Mucosa of rectum (tissue), 2 donors: ENCODE data around the gene PRG3.
A peak's percentile ranks its signal among the peaks of the same experiment; 100 is the strongest.

Experiments used
- H3K27ac ChIP-seq, 2 donors: one replicate each; pipeline ENCODE4 v1.7.0; 2013; ENCODE audit warnings: inconsistent platforms in 2 of 2, low read depth in 2 of 2, low read length in 2 of 2
- H3K27me3 ChIP-seq, 2 donors: one replicate each; pipeline ENCODE4 v1.7.0; 2013; ENCODE audit warnings: low read length in 2 of 2; ENCODE audit not compliant: control insufficient read depth in 2 of 2, insufficient read depth in 2 of 2
- H3K36me3 ChIP-seq, 2 donors: one replicate each; pipeline ENCODE4 v1.7.0; 2013; ENCODE audit warnings: low read length in 2 of 2; ENCODE audit not compliant: control insufficient read depth in 2 of 2, insufficient read depth in 2 of 2
- H3K4me1 ChIP-seq, 2 donors: one replicate each; pipeline ENCODE4 v1.7.0; 2013; ENCODE audit warnings: low read length in 2 of 2, mild to moderate bottlenecking in 1 of 2; ENCODE audit not compliant: control insufficient read depth in 2 of 2, insufficient read depth in 2 of 2
- H3K4me3 ChIP-seq, 2 donors: one replicate each; pipeline ENCODE4 v1.7.0; 2013; ENCODE audit warnings: low read length in 2 of 2
- H3K9ac ChIP-seq, 2 donors: one replicate each; pipeline ENCODE4 v1.7.0; 2013; ENCODE audit warnings: low read length in 2 of 2, low read depth in 1 of 2, mild to moderate bottlenecking in 1 of 2
- H3K9me3 ChIP-seq, 2 donors: one replicate each; pipeline ENCODE4 v1.7.0; 2013; ENCODE audit warnings: low read length in 2 of 2; ENCODE audit not compliant: control insufficient read depth in 2 of 2
- donor health status: healthy.
- donor health status: Normal muscosa, but diverticular disease.

PRG3 gene, protein sequence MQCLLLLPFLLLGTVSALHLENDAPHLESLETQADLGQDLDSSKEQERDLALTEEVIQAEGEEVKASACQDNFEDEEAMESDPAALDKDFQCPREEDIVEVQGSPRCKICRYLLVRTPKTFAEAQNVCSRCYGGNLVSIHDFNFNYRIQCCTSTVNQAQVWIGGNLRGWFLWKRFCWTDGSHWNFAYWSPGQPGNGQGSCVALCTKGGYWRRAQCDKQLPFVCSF

GRCh38 chr11:57380975-57381374, at the start of gene PRG3:
PRG3 (minus strand) TSS chr11:57381150; CDS start chr11:57380708, 442 bp downstream.
- no peaks in the 10 kb centered on the region for H3K27me3 ChIP-seq
- no peaks in the 10 kb centered on the region for H3K9me3 ChIP-seq
- H3K36me3 ChIP-seq, result no peaks in the 10 kb centered on the region
- H3K9ac ChIP-seq, result no peak within 1 kb of the TSS
- no peaks in the 10 kb centered on the region for H3K4me1 ChIP-seq
- no peak within 1 kb of the TSS for H3K4me3 ChIP-seq
- no peak within 1 kb of the TSS for H3K27ac ChIP-seq

- Histone ChIP-seq H3K9ac (no peak overlapping the region), H3K9me3 (no peaks in the 10 kb centered on the region), H3K27me3 (no peaks in the 10 kb centered on the region), H3K4me1 (peaks cover 19 to 20% of the 10 kb centered on the region in 2 donors), H3K4me3 (no peak overlapping the region), H3K36me3 (no peaks in the 10 kb centered on the region), H3K27ac (no peak overlapping the region)
Measured at GRCh38 chr11:57429946-57430345, 49.0 kb upstream of the PRG3 start.

- Histone ChIP-seq H3K9me3 (no peaks in the 10 kb centered on the region), H3K9ac (no peak overlapping the region), H3K27ac (no peak overlapping the region), H3K36me3 (no peaks in the 10 kb centered on the region), H3K4me3 (no peak overlapping the region), H3K27me3 (no peaks in the 10 kb centered on the region), H3K4me1 (peaks cover 27 to 30% of the 10 kb centered on the region in 2 donors)
Measured at GRCh38 chr11:57428643-57429042, 47.7 kb upstream of the PRG3 start.

- Histone ChIP-seq H3K4me1 (peaks cover 27 to 30% of the 10 kb centered on the region in 2 donors), H3K4me3 (no peak overlapping the region), H3K9me3 (no peaks in the 10 kb centered on the region), H3K9ac (no peak overlapping the region), H3K27me3 (no peaks in the 10 kb centered on the region), H3K36me3 (no peaks in the 10 kb centered on the region), H3K27ac (peak overlapping the region; percentile 69 to 81)
Measured at GRCh38 chr11:57427727-57428082, 46.8 kb upstream of the PRG3 start.

DNA sequence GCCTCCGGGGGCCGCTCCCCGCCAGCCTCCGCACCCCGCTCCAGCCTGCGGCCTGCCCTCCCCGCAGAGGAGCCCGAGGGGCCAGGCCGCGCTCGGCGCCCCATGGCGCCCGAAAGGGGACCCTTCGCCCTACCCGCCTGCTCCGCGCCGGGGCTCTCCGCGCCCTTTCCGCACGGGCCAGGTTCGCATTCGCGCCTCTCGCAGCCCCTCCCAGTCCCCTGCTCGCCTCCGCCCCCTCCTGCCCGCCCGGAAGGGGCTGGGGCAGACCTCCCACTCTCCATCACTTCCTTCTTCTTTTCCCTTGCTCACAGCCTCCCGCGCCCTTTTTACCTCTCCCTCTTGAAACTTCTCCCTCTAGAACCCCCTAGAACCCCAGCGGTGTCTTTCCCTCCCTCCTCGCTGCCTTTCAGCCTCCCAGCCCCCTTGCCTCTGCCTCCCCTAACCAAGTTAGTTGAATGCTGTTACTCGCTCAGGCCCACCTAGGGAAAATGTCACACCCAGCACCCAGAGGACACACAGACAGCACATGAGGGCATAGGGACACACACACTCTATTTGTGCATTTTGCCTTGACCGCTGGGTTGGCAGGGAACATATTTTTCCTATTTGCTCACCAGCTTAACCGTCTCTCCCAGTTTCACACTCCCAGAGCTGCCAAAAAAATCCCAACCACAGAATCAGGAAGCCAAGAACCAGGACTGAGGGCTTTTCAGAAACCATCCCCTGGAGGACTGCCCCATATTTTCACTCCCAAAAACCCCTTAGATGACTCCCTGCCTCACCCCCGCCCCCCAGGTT, 46.2 kb upstream of the PRG3 start, which contains the start of gene SLC43A3:
TSS of gene SLC43A3 (minus strand) at position 193 of the 798 bp plus-strand sequence. CDS start 949 bp downstream, outside the sequence.
- H3K27me3 ChIP-seq, result no peaks in the 10 kb centered on the region
- H3K9ac ChIP-seq, result peak within 1 kb of the TSS; percentile 62 to 66
- peaks cover 27 to 30% of the 10 kb centered on the region in 2 donors for H3K4me1 ChIP-seq
- peak within 1 kb of the TSS; percentile 69 to 81 for H3K27ac ChIP-seq
- H3K9me3 ChIP-seq, result no peaks in the 10 kb centered on the region
- no peaks in the 10 kb centered on the region for H3K36me3 ChIP-seq
- peak within 1 kb of the TSS; percentile 54 to 71 for H3K4me3 ChIP-seq

DNA sequence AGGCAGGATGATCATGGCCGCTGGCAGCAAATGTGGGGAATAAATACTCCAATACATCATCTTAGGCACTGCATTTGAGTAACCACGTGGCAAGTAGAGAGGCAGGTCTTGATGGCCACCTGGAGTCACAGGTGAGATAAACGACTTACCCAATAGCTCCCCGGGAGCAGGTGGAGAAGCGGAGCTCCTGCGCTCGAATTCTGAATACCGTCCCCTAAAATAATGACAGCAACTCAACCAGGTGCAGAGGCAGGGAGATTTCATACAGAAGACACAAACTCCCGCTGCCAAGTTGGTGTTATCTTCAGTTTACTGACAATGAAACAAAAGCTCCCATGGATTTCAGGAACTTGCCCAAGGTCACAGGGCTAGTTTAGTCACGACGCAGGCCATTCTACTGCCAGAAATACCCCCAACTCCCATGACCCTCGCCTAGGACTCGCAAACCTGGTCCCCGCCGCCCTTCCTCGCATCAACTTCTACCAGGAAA, 45.5 kb upstream of the PRG3 start:
- Histone ChIP-seq H3K4me3 (peak overlapping the region; percentile 54 to 71), H3K27ac (peak overlapping the region; percentile 69 to 81), H3K9ac (peak overlapping the region; percentile 62 to 66), H3K4me1 (peaks cover 27 to 30% of the 10 kb centered on the region in 2 donors), H3K9me3 (no peaks in the 10 kb centered on the region), H3K36me3 (no peaks in the 10 kb centered on the region), H3K27me3 (no peaks in the 10 kb centered on the region)

- Histone ChIP-seq H3K36me3 (no peaks in the 10 kb centered on the region), H3K27me3 (no peaks in the 10 kb centered on the region), H3K9ac (peak overlapping the region; percentile 37 to 38), H3K4me1 (peaks cover 27 to 30% of the 10 kb centered on the region in 2 donors), H3K27ac (peak overlapping the region; percentile 69 to 81), H3K9me3 (no peaks in the 10 kb centered on the region), H3K4me3 (peak overlapping the region; percentile 54 to 71)
Measured at GRCh38 chr11:57425565-57426438, 44.9 kb upstream of the PRG3 start.

DNA sequence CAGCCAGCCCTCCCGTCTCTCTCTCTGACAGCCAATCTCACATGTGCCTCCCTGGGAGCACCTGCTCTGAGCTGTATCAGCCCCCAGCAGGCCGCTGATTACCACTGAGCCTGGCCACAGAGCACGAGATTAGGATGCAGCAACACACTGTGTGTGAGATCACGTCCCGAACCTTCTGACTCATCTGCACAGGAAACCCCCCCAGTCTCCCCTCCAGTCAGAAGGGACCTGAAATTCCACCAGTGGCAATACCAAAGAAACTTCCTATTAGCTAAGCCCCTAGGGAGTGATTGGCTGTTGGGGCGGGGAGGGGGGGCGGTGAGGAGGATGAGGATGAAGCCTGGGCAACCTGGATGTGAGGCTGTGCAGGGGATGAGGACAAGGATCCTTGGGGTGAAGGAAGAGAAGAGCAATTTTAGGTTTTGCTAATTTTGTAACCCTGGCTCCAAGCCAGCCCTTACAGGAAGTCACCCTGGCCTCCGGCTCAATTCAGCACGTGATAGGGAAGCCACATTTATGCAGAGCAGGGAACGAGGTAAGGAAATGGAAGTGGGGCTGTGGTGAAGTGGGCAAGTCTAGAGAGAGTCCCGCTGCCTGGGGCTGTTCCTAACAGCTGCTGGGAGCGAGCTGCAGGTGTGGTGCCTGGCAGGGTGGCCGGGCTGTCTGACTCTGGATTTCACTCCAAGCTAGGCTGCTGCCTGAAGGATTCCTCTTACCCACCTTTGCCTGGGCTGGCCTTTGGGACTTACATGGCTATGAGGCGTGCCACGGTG, 44.0 kb upstream of the PRG3 start:
- H3K9ac ChIP-seq, result peak overlapping the region; percentile 9 to 37
- peak overlapping the region; percentile 69 to 81 for H3K27ac ChIP-seq
- peaks cover 27 to 30% of the 10 kb centered on the region in 2 donors for H3K4me1 ChIP-seq
- H3K9me3 ChIP-seq, result no peaks in the 10 kb centered on the region
- no peaks in the 10 kb centered on the region for H3K27me3 ChIP-seq
- peak overlapping the region; percentile 19 to 49 for H3K4me3 ChIP-seq
- H3K36me3 ChIP-seq, result peaks cover 0 to 5% of the 10 kb centered on the region in 2 donors

GRCh38 chr11:57424137-57424791, 43.3 kb upstream of the PRG3 start:
- H3K9me3 ChIP-seq, result no peaks in the 10 kb centered on the region
- no peak overlapping the region for H3K9ac ChIP-seq
- H3K27ac ChIP-seq, result peak overlapping the region; percentile 35 to 38
- H3K4me3 ChIP-seq, result no peak overlapping the region
- H3K36me3 ChIP-seq, result peaks cover 0 to 8% of the 10 kb centered on the region in 2 donors
- H3K4me1 ChIP-seq, result peaks cover 27 to 30% of the 10 kb centered on the region in 2 donors
- H3K27me3 ChIP-seq, result no peaks in the 10 kb centered on the region
